ENCODE results near the gene VSIG10L. TPM values are rescaled to one million over a fixed set of nuclear protein-coding genes. Genes with fewer than 3 reads are reported as not detected.
A peak's percentile ranks its signal among the peaks of the same experiment; 100 is the strongest.

VSIG10L gene
- total RNA-seq, 1 donor from 2014 or later, result 0.17 TPM

DNA sequence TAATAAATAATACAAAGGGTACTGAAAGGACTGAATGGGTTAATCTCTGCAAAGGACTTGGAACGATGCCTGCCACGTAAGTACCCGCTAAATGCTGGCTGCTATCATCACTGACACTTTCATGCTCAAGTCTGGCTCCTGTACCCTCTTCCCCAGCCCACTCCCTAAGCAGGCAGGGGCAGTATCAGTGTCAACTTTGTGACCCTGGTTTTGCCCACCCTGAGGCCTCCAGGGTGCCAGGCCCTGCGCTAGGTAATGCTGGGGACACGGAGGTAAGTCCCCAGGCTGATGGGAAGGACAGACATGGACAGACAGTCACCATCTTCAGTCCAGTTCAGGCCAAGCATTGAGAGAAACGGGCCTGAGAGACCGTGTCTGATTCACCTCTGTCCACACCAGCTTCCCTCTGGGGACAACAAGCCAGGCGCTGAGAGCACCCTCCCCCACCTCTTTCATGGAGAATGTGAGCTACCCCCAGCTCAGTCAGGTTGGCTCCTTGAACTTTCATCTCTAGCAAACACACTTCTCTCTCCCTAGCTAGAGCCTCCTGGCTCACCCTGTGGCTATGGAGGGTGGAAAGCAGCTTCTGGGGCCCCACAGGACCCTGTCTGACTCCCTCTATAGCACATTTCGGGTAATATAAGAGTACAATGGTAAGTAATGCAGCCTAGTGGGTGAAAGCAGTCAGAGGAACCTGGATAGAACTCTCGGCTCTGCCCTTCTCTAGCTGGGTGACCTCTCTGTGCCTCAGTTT is 23.4 kb upstream of the VSIG10L start:
- peak; percentile 42 for DNase-seq

DNA sequence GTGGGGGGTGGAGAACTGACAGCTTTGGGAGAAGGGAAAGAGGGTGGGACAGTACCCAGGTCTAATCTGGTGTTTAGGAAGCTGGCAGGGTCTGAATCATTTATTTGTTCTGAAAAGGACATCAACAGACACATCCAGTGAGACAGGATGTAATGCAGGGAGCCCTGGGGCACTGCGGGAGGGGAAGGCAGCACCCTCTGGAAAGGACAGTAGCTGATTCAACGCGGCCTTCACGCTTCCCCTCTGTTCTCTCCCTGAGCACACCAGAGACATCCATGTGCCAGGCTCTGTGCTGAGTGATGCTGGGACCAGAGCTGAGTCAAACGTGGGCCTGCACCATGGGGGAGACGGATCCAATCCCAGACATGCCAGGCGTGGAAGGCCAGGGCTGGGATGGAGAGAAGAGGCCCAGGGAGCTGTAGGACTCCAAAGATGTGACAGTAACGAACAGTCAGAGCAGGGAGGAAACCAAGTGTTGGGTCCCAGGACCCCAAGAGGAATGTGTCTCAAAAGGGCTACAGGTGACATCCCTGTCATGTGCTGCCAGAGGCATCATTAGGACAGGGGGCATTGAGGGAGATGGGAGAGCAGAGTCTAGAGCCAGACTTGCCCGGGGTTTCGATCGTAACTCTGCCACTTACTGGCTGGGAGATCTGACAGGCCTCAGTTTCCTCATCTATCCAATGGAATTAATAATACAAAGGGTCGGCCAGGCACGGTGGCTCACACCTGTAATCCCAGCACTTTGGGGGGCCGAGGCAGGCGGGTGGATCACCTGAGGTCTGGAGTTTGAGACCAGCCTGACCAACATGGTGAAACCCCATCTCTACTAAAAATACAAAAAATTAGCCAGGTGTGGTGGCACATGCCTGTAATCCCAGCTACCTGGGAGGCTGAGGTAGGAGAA is 22.5 kb upstream of the VSIG10L start:
- DNase-seq, result peak; percentile 24

- DNase-seq, result no peak
These were observed 19.3 kb upstream of the VSIG10L start for GRCh38 chr19:51361239-51361638.

- DNase-seq, result no peak
These were observed 17.4 kb upstream of the VSIG10L start for GRCh38 chr19:51359294-51359693.

- no peak for DNase-seq
These were observed 16.0 kb upstream of the VSIG10L start for GRCh38 chr19:51357952-51358351.

GRCh38 chr19:51356159-51356801 is 14.3 kb upstream of the VSIG10L start:
- DNase-seq, result no peak

DNA sequence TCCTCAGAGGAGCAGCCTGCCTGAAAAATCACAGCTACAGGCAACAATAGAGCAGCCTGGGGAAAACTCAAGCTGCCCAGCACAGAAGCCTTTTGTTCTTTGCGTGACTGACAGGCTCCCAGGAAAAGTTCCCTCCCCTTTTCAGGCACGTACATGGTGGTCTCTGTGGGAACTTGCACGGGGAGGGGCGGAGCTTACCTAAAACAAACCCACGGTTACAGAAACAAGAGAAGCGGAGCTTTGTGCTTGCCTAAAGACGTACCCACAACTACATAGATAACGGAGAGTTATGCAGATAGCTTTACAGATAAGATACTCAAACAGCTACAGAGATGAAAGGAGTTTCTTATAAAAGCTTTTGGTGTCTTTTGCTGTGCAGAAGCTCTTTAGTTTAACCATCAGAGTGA is 12.8 kb upstream of the VSIG10L start:
- DNase-seq, result no peak

- no peak for DNase-seq
These were observed 12.3 kb upstream of the VSIG10L start for GRCh38 chr19:51354103-51354741.

DNA sequence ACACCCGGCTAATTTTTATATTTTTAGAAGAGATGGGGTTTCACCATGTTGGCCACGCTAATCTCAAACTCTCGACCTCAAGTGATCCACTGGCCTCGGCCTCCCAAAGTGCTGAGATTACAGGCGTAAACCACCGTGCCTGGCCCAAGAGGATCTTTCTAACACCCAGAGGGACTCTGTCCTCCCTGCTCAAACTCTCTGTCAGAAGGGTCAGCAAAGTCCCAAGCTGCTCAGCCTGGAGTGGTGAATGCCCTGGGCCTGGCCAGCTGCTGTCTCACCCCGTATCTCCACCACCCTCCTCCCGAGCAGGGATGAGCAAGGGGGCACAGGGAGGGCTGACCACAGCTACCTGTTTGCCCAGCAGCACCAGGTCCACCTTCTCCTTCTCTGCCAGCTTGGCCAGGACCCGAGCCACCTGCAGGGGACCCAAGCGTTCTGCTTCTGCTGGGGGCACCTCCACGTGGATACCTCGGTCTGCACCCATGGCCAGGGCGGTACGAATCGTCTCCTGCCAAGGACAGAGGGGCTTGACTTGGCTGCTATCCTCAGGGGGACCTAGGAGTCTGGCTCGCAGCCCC is 10.9 kb upstream of the VSIG10L start:
- no peak for DNase-seq

DNA sequence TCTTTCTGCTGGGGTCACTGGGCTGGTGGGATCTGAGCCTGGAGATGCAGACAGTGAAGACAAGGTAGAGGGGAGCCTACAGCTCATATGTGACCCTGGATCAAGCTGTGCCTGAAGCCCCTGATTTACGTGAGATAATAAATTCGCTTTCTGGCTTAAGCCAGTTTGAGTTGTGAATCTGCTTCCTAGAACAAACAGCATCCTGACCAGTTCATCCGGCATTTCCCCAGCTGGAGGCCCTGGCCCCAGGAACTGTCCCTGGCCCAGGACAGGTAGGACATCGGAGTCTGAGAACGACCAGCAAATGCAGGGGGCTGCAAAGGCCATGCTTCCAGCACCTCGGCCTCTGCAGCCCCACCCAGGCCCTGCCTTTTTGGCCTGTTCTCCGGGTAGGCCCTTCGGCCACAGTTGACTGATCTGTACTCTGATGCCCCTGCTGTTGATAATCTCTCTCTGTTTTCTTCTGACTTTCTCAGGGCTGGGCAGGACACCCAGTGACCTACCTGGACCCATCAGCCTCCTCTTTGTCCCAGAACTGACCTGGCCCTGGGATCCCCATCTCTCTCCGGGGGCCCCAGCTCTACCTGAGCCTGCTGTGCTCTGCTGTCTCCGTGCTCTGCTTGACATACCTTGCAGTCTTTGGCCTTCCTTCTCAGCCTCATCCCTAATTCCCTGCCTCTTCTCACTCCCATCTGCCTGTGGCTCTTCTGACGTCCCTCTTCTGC is 9.5 kb upstream of the VSIG10L start:
- no peak for DNase-seq

DNA sequence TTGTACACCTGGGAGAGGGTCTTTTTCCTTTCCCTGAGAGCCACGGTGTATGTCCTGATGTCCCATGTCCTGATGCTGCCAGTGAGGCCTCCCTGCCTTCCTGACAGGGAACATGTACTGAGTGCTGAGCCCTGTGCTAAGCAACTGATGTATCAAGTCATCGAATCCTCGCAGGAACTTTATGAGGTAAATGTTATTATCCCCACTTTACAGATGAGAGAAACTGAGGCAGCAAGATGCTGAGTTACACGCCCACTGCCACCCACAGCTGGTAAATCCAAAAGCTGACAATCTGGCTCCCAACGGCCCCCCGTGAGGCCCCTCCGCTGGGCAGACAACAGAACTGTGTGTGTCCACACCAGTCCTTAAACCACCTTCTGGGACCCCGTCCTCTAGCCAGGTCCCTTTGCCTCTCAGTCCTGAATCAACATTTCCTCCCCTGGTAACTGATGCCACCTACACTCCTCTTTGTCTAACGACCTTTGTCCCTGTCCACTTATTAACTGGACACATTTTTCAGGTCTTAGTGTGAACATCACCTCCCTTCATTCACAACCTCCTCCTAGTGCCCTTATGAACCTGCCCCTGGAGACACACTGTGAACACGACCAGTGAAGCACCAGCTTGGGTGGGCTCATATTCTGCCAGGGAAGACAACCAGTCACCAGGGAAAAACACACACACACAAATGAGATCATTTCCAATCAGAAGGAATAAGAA is 5.4 kb upstream of the VSIG10L start:
- no peak for DNase-seq

GRCh38 chr19:51346742-51347141 is 4.8 kb upstream of the VSIG10L start:
- DNase-seq, result no peak

DNA sequence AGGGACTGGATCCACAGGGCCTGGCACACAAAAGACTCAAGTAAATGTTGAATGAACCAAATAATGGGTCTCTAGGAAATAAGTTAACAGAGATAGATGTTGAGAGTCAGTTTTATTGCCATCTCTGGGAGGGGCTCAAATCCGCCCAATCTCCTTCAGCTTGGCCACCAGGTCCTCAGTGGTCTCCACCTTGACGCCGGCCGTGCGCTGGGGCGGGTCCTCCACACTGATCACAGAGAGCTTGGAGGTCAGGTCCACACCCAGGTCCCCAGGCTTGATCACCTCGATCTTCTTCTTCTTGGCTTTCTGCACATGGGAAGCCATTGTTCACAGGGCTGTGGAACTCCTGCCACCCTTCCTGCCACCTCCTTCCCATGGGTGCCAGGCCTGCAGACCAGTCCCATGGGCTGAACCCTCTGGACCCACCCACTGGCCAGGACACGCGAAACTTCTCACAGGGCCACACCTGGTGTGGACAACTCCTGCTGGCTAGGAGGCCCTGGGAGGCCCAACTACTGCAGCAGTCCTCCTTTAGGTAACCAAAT is 3.2 kb upstream of the VSIG10L start:
- DNase-seq, result no peak

DNA sequence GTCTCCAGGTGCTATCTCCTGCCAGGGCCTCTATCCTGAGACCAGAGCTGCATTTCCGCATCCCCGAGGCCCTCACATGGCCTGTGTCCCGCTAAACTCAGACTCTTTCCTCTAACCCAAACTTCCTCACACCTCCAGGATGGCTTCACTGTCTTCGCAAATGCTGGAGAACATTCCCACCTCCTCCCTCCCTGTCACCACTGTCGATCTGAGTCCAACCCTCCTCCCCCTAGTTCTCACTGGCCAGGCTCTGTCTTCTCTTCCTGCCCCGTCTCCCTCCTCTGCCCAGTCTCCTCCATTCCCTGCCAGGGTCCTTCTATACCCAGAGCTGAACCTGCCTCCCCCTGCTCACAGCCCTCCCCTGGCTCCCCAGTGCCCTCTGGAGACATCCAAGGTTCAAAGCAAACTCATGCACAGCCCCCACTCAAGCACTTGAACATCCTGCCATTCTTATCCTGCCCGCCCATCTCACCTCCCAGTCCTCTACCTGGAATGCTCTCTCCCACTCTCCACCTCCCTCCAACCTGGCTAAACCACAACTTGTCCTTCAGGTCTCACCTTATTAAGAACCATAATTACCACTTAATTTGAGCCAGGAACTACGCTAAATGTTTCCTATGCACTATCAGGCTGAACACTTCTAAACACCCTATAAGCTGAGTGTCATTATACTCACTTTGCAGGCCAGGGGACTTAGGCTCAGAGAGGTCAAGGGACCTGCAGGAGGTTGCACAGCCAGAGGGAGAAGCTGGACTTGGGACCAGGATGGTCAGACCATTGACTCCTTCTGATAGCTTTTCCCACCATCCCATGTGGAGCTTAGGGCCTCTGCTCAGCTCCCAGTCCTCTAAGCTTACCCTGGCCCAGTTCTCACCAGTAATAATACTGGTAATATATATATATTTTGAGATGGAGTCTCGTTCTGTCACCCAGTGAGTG is 961 bp upstream of the VSIG10L start:
- DNase-seq, result no peak

DNA sequence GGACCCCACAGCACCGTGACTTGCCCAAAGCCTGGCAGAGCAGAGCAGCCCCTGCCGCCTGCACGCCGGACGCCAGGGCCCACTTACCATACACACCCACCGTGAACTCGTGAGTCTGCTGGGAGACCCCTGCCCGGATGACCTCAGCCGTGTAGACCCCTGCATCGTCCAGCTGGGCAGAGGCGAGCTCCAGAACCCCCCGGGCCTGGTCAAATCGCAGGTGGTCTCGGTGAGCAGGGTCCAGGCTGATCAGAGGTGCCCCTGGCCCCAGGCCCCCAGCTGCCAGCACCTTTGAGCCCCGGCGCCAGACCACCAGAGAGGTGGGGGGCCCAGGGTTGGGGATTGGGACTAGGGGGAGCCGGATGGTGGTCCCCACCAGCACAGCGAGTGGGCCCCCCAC is 873 bp downstream of the VSIG10L start:
- no peak for DNase-seq

DNA sequence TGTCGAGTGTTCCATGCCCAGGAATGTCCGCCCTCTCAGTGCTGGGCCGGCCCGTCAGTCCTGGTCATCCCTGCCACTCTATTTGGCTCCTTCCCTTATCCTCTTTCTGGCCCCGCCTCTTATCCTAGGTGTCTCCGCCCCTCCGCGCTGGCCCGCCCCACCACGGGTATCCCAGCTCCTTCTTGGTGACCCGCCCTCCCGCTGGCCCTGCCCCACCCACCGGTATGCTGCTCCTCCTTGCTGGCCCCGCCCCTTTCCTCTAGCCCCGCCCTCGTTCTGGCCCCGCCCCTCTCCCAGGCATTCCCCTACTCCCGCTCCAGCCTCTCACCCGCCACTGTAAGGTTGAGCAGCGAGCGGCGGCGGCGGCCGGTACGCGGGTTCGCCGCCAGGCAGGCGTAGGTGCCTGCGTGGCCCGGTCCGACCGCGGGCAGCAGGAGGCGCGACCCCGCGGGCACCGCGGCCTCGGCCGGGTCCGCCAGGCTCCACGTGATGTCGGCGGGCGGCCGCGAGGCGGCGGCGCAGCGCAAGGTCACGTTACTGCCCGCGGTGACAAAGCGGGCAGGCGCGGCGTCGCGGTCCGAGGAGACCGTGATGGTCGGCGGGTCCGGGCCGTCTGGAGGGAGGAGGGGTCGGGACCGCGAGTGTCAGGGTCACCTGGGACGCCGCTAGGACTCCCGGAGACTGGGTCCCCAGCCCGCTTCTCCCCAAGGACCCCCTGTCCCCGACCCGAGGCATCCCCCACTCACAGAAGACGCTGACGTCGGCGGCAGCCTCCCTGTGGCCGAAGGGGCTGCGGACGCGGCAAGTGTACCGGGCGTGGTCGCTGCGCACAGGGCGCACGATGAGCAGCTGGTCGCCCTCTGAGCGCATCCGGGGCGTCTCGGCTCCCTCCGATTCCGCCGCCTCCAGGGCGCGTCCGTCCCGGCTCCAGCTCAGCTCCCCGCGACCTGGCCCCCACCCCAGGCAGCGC is 2.0 kb downstream of the VSIG10L start:
- DNase-seq, result peak; percentile 98

DNA sequence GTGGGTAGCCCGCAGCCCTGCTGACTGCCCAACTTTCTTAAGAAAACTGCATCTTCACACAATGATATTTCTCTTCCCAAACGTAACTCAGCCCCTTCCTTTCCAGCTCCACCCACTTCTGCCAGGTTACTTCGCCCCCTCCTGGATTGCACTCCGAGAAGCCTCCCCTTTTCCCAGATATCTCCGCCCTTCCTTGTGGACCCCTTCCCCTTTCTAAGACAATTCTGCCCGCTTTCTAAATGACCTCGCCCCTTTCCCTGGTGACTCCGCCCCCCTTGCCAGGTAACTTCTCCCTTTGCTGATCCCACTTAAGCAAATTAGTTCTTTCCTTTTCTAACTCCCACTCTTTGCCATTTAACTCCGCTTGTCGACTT is 2.6 kb downstream of the VSIG10L start:
- no peak for DNase-seq

DNA sequence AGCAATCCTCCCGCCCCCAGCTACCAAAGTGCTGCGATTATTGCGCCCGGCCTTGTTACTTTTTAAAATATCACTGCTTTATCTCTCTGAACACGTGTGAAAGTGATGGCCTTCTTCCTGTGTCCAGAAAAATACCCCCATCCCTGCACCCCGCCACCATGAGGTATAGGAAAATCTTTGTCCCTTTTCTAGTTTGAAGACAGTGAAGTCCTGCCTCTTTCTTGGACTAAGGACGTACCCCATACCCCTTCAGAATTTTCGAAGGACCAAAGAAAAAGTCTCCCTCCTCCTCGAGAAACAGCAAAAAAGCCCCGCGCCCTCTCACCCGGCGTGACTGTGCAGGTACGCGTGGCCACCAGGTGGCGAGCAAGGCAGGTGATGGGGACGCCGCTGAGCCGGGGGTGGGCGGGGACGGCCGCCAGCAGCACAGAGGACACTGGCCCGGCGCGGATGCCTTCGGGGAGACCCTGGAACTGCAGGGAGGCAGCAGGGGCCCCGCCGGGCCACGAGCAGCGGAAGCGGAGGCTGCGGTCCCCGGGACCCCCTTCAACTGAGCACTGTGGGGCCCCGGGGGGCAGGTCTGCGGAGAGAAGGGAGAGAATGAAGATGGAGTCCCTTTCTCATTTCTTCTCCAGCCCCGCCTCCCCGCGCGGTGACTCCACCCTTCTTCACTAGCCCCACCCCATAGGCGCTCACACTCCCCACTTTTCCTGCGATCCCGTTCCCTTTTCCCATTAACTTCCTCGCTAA is 3.2 kb downstream of the VSIG10L start:
- DNase-seq, result peak; percentile 84

Data from dermis blood vessel endothelial cell (primary cell).